DOHH2 (cell line): Measurements from ENCODE around the gene CRTAC1.

Experiments used
- H3F3A ChIP-seq: fragments of 200-600 bp; sonication (generic), shearing (Covaris generic); 2 replicates; pipeline ENCODE4 v1.6.0; 2016; ENCODE audit warnings: antibody characterized with exemption, mild to moderate bottlenecking; ENCODE audit not compliant: control insufficient read depth, insufficient read depth
- H3K27ac ChIP-seq: fragments of 200-600 bp; sonication (generic); 2 replicates; pipeline ENCODE4 v1.5.1; 2014; ENCODE audit warnings: low read depth, mild to moderate bottlenecking, low read length, moderate library complexity
- H3K27me3 ChIP-seq: fragments of 200-600 bp; sonication (generic); 2 replicates; pipeline ENCODE4 v1.6.1; 2014; ENCODE audit warnings: mild to moderate bottlenecking, low read length, mixed read lengths; ENCODE audit not compliant: control insufficient read depth
- H3K36me3 ChIP-seq: fragments of 200-600 bp; sonication (generic); 2 replicates; pipeline ENCODE4 v1.6.1; 2014; ENCODE audit warnings: mild to moderate bottlenecking, low read length, moderate library complexity, mixed read lengths; ENCODE audit not compliant: control insufficient read depth
- H3K4me1 ChIP-seq: fragments of 200-600 bp; sonication (generic); 2 replicates; pipeline ENCODE4 v1.6.1; 2014; ENCODE audit warnings: mild to moderate bottlenecking, low read length, mixed read lengths; ENCODE audit not compliant: control insufficient read depth
- H3K4me2 ChIP-seq: fragments of 200-600 bp; sonication (generic); 2 replicates; pipeline ENCODE4 v1.6.0; 2014; ENCODE audit warnings: mild to moderate bottlenecking, low read length, moderate library complexity
- H3K4me3 ChIP-seq: fragments of 200-600 bp; sonication (generic); 2 replicates; pipeline ENCODE4 v1.5.1; 2014; ENCODE audit warnings: mild to moderate bottlenecking, low read length, mixed read lengths
- H3K79me2 ChIP-seq: fragments of 200-600 bp; sonication (generic); 2 replicates; pipeline ENCODE4 v1.6.1; 2014; ENCODE audit warnings: mild to moderate bottlenecking, low read length, mixed read lengths; ENCODE audit not compliant: control insufficient read depth
- H3K9me2 ChIP-seq: fragments of 200-600 bp; sonication (generic); replicated peaks from 2 replicates; pipeline ENCODE4 v1.6.1; 2014; ENCODE audit warnings: mild to moderate bottlenecking, low read length, mixed read lengths; ENCODE audit not compliant: control insufficient read depth
- H3K9me3 ChIP-seq: fragments of 200-600 bp; sonication (generic); 2 replicates; pipeline ENCODE4 v1.6.1; 2014; ENCODE audit warnings: antibody characterized with exemption, low read length, mixed read lengths; ENCODE audit not compliant: control insufficient read depth, insufficient read depth
- H4K20me1 ChIP-seq: fragments of 200-600 bp; sonication (generic); 2 replicates; pipeline ENCODE4 v1.6.0; 2014; ENCODE audit warnings: low read depth, mild to moderate bottlenecking, antibody characterized with exemption, low read length, moderate library complexity; ENCODE audit not compliant: control insufficient read depth, insufficient read depth
- EZH2phosphoT487 ChIP-seq: fragments of 200-600 bp; sonication (generic); IDR thresholded peaks from 2 replicates; pipeline ENCODE4 v1.6.1; 2017; ENCODE audit warnings: borderline replicate concordance, mild to moderate bottlenecking, antibody characterized with exemption, low read length, moderate library complexity, mixed read lengths
- TF ChIP-seq, protein P1 (sequence below): fragments of 200-600 bp; sonication (generic); IDR thresholded peaks from one replicate; pipeline ENCODE4 v1.5.1; 2014; ENCODE audit warnings: antibody characterized with exemption, mild to moderate bottlenecking, low read depth, low read length; ENCODE audit not compliant: poor library complexity, severe bottlenecking

The CRTAC1 gene

DNA sequence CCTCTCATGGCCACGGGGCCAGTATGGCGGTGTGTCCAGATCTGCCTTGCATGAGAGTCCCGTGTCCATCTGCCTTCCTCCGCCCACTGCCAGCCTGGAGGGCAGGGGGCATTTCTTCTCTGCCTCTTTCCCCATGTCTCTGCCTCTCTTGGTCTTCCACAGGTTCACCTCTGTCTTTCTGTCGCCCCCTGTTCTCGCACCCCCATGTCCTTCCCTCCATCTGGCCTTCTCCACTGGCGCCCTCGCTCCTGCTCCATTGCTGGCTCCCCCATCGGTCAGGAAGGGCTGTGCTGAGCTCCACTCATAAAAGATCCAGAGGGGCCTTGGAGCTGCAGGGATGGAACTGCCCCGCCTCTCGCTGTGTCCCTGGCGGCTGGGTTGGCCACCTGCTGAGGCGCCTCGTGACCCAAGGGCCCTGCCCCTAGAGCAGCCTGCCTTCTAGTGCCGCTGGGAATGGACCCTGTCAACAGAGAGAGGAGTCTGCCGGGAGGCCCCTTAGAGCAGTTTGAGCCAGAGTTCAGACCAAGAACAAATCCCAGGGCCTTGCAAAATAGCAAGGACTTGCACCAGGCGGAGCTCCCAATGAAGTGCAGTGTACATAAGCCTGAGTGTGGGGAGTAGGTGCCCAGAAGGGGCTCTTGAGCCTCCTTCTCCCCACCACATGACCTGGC lies 138.8 kb downstream of the CRTAC1 start:
- peaks cover 3% of the 10 kb centered on the region; the same call in 1 of the 2 replicates for H3K27me3 ChIP-seq
- no peak overlapping the region for H3K4me2 ChIP-seq
- TF ChIP-seq, protein P1, sequence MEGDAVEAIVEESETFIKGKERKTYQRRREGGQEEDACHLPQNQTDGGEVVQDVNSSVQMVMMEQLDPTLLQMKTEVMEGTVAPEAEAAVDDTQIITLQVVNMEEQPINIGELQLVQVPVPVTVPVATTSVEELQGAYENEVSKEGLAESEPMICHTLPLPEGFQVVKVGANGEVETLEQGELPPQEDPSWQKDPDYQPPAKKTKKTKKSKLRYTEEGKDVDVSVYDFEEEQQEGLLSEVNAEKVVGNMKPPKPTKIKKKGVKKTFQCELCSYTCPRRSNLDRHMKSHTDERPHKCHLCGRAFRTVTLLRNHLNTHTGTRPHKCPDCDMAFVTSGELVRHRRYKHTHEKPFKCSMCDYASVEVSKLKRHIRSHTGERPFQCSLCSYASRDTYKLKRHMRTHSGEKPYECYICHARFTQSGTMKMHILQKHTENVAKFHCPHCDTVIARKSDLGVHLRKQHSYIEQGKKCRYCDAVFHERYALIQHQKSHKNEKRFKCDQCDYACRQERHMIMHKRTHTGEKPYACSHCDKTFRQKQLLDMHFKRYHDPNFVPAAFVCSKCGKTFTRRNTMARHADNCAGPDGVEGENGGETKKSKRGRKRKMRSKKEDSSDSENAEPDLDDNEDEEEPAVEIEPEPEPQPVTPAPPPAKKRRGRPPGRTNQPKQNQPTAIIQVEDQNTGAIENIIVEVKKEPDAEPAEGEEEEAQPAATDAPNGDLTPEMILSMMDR = no peak
- no peak for TF ChIP-seq EZH2phosphoT487
- no peaks in the 10 kb centered on the region for H3K9me2 ChIP-seq
- no peaks in the 10 kb centered on the region for H3K36me3 ChIP-seq
- no peaks in the 10 kb centered on the region for H4K20me1 ChIP-seq
- no peaks in the 10 kb centered on the region for H3K9me3 ChIP-seq
- no peaks in the 10 kb centered on the region for H3K4me1 ChIP-seq
- no peaks in the 10 kb centered on the region for H3K79me2 ChIP-seq
- H3F3A ChIP-seq = no peaks in the 10 kb centered on the region
- H3K4me3 ChIP-seq = no peak overlapping the region
- H3K27ac ChIP-seq = no peak overlapping the region

DNA sequence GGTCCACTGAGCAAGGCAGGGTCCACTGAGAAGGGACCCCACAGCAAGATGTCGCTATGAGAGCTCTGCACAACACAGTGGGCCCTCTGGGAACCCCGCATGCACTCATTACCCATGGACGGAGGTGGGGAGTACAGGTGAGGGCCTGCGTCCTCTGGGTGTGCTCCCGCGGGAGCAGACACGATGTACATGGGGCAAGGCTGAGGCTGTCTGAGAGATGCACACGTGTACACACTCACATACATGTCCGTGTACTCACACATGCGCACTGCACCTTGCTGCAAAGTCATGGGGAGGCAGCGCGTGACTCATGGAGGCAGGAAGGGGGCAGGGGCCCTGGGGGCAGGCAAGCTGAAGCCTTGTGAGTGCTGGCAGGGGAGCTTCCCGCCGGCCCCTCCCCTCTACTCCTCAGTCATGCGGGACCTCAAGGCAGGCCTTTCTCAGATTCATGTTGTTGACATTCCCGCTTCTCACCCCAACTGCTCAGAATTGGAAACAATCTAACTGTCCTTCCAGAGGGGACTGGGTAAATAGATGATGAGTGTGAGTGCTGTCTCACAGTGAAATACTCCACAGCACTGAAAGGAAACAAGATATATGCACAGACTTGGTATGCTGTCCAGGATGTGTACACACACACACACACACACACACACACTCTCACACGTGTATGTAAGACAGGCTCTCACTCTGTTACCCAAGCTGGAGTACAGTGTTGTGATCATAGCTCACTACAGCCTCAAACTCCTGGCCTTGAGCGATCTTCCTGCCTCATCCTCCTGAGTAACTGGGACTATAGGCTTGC lies 140.8 kb downstream of the CRTAC1 start:
- Histone ChIP-seq H3K79me2 (no peaks in the 10 kb centered on the region), H3K4me1 (no peaks in the 10 kb centered on the region), H4K20me1 (no peaks in the 10 kb centered on the region), H3F3A (no peaks in the 10 kb centered on the region), H3K4me3 (no peak overlapping the region), H3K4me2 (no peak overlapping the region), H3K9me2 (no peaks in the 10 kb centered on the region), H3K9me3 (no peaks in the 10 kb centered on the region), H3K27ac (no peak overlapping the region), H3K36me3 (no peaks in the 10 kb centered on the region), H3K27me3 (peaks cover 3% of the 10 kb centered on the region; the same call in 1 of the 2 replicates)
- no peak for TF ChIP-seq EZH2phosphoT487

DNA sequence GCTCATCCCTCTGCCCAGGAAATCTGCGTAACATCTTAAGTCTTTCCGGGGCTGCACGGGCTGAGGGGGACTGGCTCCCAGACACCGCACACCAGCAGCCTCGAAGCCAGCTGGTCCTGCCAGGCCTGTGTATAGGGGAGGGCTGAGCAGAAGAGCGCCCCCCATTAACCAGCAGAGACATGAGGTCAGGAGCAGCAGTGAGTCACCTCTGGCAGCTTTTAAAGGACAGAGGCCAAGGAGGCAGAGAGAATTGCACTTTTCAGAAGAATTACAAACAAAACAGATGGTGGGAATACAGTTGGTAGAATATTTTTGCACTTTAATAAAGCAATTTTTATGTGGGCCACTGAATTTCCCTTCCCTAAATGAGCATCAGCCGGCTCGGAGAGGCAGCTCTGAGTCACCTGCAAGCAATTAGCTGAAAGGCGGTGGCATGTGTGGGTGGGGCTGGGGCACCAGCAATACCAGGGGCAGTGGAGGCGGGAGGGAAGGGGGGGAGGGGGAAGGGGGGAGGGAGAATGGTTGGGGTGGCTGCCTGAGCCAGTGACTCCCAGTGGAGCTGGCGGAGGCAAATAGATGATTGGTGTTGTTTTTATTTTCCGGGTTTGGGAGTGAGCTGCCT lies 141.7 kb downstream of the CRTAC1 start:
- no peaks in the 10 kb centered on the region for H3K9me3 ChIP-seq
- H3K27ac ChIP-seq = no peak overlapping the region
- H3K36me3 ChIP-seq = no peaks in the 10 kb centered on the region
- H3K9me2 ChIP-seq = no peaks in the 10 kb centered on the region
- H3K4me1 ChIP-seq = no peaks in the 10 kb centered on the region
- H3K4me3 ChIP-seq = no peak overlapping the region
- no peak overlapping the region for H3K4me2 ChIP-seq
- no peaks in the 10 kb centered on the region for H3K79me2 ChIP-seq
- H4K20me1 ChIP-seq = no peaks in the 10 kb centered on the region
- H3F3A ChIP-seq = no peaks in the 10 kb centered on the region
- peaks cover 3% of the 10 kb centered on the region; the same call in 1 of the 2 replicates for H3K27me3 ChIP-seq
- TF ChIP-seq, protein P1 = no peak
- TF ChIP-seq EZH2phosphoT487 = no peak
